Effector memory CD4-positive, alpha-beta T cell (primary cell): ENCODE measurements around the gene GTF3C1.
A peak's percentile ranks its signal among the peaks of the same experiment; 100 is the strongest.

Experiments used
- DNase-seq, 3 donors: peaks; one replicate each; pipeline ENCODE4 v3.0.0-alpha.2; 2020
- H3K27ac ChIP-seq: 2 replicates; pipeline ENCODE4 v1.7.0; 2013; ENCODE audit warnings: mild to moderate bottlenecking, low read length, moderate library complexity; ENCODE audit not compliant: insufficient read depth, poor library complexity, severe bottlenecking
- H3K27me3 ChIP-seq: replicated peaks from 2 replicates; pipeline ENCODE4 v1.7.0; 2013; ENCODE audit warnings: mild to moderate bottlenecking, low read length; ENCODE audit not compliant: insufficient read depth, control insufficient read depth, poor library complexity, severe bottlenecking
- H3K36me3 ChIP-seq: 2 replicates; pipeline ENCODE4 v1.7.0; 2013; ENCODE audit warnings: mild to moderate bottlenecking, low read length, moderate library complexity; ENCODE audit not compliant: control insufficient read depth, insufficient read depth
- H3K4me1 ChIP-seq: 2 replicates; pipeline ENCODE4 v1.7.0; 2013; ENCODE audit warnings: low read length, mild to moderate bottlenecking; ENCODE audit not compliant: control insufficient read depth, insufficient read depth, poor library complexity, severe bottlenecking
- H3K4me3 ChIP-seq: 2 replicates; pipeline ENCODE4 v1.7.0; 2013; ENCODE audit warnings: low read length, low read depth, mild to moderate bottlenecking; ENCODE audit not compliant: insufficient read depth, poor library complexity, severe bottlenecking
- H3K9me3 ChIP-seq: 2 replicates; pipeline ENCODE4 v1.7.0; 2013; ENCODE audit warnings: mild to moderate bottlenecking, low read length, moderate library complexity; ENCODE audit not compliant: control insufficient read depth

GTF3C1 gene

DNA sequence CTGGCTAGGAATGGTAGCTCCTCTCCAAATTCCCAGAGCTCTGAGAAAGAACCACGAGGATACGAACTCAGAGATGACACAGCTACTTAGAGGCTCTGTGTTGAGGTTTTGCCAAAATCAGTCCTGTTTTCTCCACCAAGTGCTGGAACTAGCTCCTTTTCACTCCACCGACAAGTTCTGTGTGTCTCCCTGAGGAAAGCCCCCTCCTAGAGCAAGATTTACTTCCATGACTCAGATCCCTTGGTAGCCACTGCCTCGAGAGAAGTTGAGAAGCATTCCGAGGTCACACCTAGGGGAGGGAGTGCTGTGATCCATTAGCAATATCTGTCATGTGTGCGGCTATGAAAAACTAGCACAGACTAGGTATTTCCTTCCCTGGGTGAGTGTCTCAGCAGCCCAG, 117.2 kb downstream of the GTF3C1 start:
- no peak overlapping the region for H3K27ac ChIP-seq
- no peaks in the 10 kb centered on the region for H3K4me1 ChIP-seq
- no peak for DNase-seq
- H3K4me3 ChIP-seq: no peak overlapping the region
- H3K9me3 ChIP-seq: no peaks in the 10 kb centered on the region
- H3K27me3 ChIP-seq: no peaks in the 10 kb centered on the region
- peaks cover 48% of the 10 kb centered on the region for H3K36me3 ChIP-seq

DNA sequence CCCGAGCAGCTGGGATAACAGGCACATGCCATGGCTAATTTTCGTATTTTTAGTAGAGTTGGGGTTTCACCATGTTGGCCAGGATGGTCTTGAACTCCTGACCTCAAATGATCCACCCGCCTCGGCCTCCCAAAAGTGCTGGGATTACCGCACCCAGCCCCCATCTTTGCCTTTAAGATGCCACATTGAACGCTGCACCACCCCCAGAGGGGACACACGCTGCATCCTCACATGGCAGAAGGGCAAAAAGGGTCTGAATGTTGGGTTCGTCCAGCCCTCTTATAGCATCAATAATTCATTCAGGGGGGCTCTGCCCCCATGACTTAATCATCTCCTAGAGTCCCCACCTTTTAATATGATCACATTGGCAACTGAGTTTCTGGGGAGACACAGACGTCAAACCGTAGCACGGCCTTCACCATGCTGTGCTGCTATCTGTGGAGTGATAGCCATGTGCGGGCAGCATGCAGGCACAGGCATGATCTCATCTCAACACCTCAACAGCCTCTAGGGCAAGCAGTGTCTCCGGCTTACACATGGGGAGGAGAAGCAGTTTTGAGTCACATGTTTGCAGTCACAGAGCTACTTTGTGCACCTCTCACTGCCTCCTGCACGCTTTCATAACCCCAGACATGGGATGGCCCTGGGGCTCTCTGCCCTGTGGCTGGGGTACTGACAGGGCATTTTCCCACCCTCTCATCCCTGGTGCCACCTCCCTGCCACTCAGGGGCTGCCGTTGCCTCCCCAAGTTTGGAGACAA, 117.8 kb downstream of the GTF3C1 start:
- Histone ChIP-seq H3K4me3 (no peak overlapping the region), H3K4me1 (no peaks in the 10 kb centered on the region), H3K9me3 (no peaks in the 10 kb centered on the region), H3K27me3 (no peaks in the 10 kb centered on the region), H3K36me3 (peaks cover 42% of the 10 kb centered on the region), H3K27ac (no peak overlapping the region)
- no peak for DNase-seq

DNA sequence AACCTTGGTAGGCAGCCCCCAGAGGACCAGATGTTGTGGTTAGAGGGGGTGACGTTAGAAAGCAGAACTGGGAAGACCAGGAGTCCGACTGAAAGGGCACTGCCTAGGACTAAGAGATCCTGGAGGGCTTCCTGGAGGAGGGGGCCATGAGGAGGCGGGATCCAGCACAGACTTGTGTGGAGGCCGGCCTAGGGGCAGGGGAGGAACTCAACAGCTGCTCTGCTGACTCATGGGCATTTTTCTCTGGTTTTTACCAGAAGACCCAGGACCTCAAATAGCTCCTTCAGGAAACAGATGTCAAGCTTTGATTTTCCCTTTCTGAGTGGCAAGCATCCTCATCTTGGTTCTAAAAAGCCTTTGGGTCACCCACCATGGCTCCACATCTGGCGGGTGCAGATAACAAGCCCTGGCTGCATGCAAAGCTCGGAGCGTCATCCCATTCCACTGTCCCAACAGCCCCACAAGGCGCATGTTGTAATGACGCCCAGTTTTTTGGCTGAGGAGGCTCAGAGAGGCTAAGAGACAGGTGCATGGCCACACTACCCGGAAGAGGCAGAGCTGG, 118.7 kb downstream of the GTF3C1 start:
- Histone ChIP-seq H3K27me3 (no peaks in the 10 kb centered on the region), H3K4me3 (no peak overlapping the region), H3K9me3 (no peaks in the 10 kb centered on the region), H3K36me3 (peaks cover 36% of the 10 kb centered on the region), H3K27ac (no peak overlapping the region), H3K4me1 (no peaks in the 10 kb centered on the region)
- no peak for DNase-seq

DNA sequence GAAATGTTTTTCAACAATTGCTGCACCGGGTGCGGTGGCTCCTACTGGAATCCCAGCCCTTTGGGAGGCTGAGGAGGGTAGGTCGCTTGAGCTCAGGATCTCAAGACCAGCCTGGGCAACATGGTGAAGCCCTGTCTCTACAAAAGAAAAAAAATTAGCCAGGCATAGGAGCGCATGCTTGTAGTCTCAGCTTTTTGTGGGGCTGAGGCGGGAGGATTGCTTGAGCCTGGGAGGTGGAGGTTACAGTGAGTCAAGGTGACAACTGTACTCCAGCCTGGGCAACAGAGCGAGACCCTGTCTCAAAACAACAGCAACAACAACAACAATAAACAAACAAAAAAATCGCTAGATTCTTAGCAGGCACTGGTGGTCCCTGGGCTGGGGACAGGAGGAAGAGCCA, 119.2 kb downstream of the GTF3C1 start:
- H3K36me3 ChIP-seq: peaks cover 35% of the 10 kb centered on the region
- H3K4me1 ChIP-seq: no peaks in the 10 kb centered on the region
- DNase-seq: no peak
- no peak overlapping the region for H3K4me3 ChIP-seq
- no peaks in the 10 kb centered on the region for H3K9me3 ChIP-seq
- no peaks in the 10 kb centered on the region for H3K27me3 ChIP-seq
- H3K27ac ChIP-seq: no peak overlapping the region

DNA sequence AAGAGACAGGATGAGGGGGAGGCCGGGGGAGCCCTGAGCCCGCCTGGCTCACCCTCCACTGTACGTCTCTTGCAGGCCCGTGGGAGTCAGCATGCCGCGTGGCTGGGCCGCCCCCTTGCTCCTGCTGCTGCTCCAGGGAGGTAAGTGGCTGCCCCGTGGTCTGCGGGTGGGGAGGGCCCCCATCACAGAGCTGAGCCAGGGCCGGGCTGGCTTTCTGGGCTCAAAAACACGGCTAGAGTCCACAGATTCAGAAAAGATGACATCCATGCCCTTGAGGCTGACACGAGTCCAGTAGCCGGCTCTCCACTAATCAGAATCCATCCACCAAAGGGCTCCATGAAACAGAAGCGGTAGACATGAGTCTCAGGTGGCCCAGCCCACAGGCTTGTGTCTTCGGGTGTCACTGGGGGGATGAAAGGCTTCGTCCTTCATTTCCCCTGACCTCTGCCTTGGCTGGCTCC, 119.7 kb downstream of the GTF3C1 start:
- Histone ChIP-seq H3K9me3 (no peaks in the 10 kb centered on the region), H3K27me3 (no peaks in the 10 kb centered on the region), H3K4me3 (no peak overlapping the region), H3K27ac (no peak overlapping the region), H3K36me3 (peaks cover 33% of the 10 kb centered on the region), H3K4me1 (no peaks in the 10 kb centered on the region)
- no peak for DNase-seq

DNA sequence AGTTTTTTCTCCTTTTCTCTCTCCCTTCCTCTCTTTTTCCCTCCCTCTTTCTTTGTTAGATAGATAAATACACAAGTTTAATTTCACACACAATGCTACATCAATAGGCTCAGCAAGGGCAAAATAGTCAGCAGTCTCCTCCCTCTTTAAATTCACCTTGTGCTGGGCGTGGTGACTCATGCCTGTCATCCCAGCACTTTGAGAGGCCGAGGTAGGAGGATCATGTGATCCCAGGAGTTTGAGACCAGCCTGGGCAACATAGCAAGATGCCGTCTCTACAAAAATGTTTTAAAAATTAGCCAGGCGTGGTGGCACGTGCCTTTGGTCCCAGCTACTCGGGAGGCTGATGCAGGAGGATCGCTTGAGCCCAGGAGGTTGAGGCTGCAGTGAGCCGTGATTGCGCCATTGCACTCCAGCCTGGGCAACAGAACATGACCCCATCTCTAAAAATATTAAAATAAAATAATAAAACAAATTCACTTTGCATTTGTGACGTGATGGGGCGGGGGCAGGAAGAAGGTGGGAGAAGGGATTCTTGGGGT, 120.3 kb downstream of the GTF3C1 start:
- Histone ChIP-seq H3K36me3 (peaks cover 27% of the 10 kb centered on the region), H3K27me3 (no peaks in the 10 kb centered on the region), H3K9me3 (no peaks in the 10 kb centered on the region), H3K27ac (no peak overlapping the region), H3K4me3 (no peak overlapping the region), H3K4me1 (no peaks in the 10 kb centered on the region)
- no peak for DNase-seq

DNA sequence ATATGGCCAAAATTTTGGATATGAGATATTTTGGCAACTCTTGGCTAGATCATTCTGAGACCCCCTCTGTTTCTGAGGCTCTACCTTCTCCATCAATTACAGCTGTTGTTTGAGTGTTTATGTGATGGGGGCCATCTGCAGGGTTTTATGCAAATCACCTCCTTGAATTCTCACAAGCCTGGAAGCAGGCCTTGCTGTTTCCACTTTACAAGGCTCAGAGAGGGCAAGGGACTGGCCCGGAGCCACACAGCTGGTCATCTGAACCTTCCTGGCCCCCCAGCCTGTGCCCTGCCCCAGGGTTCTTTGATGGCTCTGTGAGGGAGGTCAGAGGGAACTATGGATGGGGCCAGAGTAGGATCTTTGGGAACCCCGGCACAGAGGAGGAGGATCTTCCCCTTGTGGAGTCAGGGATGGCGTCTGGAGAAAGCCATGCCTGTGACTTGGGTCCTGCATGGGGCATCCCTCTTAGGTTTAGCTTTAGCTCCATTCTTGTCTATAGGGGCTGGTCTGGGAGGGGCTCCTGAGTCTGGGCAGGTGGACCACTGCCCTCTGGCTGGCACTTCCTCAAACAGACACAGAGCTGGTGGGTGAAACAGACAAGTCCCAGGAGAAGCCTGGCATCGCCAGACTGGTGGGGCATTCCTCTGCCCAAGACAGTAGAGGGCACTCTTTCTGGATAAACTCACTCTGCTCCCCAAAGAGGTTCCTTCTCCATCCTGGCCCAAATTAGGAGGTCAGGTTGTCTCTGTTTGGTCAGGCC, 121.5 kb downstream of the GTF3C1 start:
- Histone ChIP-seq H3K4me1 (no peaks in the 10 kb centered on the region), H3K27ac (no peak overlapping the region), H3K4me3 (no peak overlapping the region), H3K27me3 (no peaks in the 10 kb centered on the region), H3K9me3 (no peaks in the 10 kb centered on the region), H3K36me3 (peaks cover 17% of the 10 kb centered on the region)
- DNase-seq: no peak

DNA sequence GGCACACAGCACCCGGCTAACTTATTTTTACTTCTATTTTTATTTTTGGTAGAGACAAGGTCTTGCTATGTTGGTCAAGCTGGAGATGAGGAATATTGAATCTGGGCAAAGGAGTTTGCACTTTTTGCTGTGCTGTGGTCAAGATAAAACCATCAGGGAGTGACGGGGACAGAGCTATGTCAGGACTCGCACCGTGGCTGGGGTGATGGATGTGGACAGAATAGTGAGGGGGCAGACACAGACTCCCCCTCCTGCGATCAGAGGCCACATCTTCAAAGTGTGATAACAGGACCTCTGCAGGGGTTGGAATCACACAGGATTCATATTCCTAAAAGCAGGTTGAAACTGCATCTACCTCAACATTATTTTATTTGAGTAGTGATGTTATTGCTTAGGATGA, 122.2 kb downstream of the GTF3C1 start:
- Histone ChIP-seq H3K4me3 (no peak overlapping the region), H3K27ac (no peak overlapping the region)
- DNase-seq: no peak

DNA sequence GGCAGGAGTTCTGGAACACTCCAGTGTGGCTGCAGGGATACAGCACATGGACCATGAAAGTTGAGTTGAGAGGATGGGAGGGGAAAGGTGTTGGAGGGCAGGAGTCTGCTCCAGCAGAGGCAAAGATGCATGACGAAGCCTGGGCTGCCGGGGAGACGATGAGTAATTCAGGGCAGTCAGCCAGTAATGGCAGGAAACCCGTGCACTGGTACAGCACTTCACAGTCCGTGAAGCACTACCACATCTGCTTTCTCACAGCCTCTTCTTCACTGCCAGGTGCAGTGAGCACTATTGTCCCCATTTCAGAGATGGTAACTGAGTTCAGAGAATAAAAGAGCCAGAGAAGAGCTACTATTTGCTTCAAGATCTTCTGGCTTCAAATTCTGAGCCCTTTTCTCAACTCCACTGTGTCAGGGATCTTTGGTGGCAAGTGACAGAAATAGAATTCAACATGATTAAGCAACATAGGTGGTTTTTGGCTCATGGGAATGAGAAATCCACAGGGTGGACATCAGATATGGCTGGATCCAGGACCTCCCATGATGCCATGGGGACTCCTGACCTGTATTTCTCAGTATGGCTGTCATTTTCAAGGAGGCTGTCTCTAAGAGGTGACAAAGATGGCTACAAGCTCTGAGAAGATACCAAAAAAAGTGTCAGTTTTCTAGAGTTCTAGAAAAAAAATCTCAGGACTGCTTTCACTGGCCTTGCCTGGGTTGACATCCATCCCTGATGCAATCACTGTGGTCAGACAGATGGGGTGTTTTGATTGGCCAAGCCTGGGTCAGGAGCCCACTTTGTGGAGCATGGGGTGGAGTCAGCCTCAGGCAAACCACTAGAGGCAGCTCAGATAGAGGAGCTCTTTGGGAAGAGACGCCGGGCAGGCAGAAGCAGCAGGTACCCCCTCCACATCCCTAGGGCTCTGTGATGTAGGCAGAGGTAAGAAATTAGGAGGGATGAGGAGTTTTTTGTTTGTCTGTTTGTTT, 123.0 kb downstream of the GTF3C1 start:
- H3K4me3 ChIP-seq: no peak overlapping the region
- no peaks in the 10 kb centered on the region for H3K27me3 ChIP-seq
- no peaks in the 10 kb centered on the region for H3K4me1 ChIP-seq
- peaks cover 12% of the 10 kb centered on the region for H3K9me3 ChIP-seq
- peaks cover 16% of the 10 kb centered on the region for H3K36me3 ChIP-seq
- no peak overlapping the region for H3K27ac ChIP-seq
- peak; percentile 41 to 71 (median 57) for DNase-seq

More for the DNA sequence above, 122.2 kb downstream of the GTF3C1 start:
- peaks cover 6% of the 10 kb centered on the region for H3K9me3 ChIP-seq
- H3K36me3 ChIP-seq: peaks cover 21% of the 10 kb centered on the region
- no peaks in the 10 kb centered on the region for H3K27me3 ChIP-seq
- no peaks in the 10 kb centered on the region for H3K4me1 ChIP-seq
